Measurements from ENCODE around the gene FDX2. TPM values are rescaled to one million over a fixed set of nuclear protein-coding genes. Genes with fewer than 3 reads are reported as not detected.

FDX2 gene
- total and polyA plus RNA-seq, 2 of the 13 experiments (the other 11 are each of a cell fraction or from before 2014, with no cell fraction given), result 21.0 to 24.7 TPM

DNA sequence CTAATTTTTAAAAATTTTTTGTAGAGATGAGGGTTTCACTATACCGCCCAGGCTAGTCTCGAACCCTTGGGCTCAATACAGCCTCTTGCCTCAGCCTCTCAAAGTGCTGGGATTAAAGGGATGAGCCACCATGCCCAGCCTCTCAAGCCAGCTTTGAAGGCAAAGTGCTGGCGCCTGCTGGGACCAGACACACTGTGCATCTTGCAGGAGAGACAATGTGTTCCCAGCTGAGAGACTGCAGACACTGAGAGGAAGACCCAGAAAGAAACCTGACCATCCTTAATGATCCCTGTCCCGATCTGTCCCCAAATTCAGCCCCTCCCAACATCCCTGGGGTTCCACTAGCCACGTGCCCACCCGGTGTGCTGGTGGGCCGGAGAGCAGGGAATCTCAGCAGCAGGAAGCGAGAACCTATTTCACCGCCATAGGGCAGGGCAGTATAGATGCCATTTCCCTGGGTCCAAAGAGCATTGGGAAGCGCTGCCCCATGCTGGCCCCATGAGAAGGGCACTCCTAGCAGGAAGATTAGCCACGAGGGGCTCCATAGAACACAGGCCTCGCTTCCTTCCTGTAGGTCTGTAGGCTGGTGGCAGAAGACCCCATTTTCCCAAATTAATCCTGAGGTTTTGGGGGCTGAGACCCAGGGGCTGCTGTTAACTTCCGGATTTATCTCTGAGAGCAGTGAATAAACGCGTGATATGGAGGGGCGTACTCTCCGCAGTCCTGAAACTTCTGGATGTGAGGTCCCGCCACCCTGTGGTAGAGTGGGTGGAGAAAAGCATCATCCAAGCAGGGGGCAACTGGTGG, 16.5 kb upstream of the FDX2 start (continued):
- TF ChIP-seq ZBTB1 (CRISPR knock-in tag; IDR thresholded peaks at IDR 0.05; ENCODE audit: borderline replicate concordance) (no peak), PCBP2 (optimal IDR thresholded peaks at IDR 0.05; ENCODE audit: low read depth, low read length, poor library complexity, severe bottlenecking) (no peak), MXD4 (CRISPR knock-in tag; IDR thresholded peaks at IDR 0.05) (peak; percentile 19; the same call in 1 of the 2 replicates), FOXJ3 (CRISPR knock-in tag; IDR thresholded peaks at IDR 0.05; ENCODE audit: borderline replicate concordance) (no peak), MIXL1 (CRISPR knock-in tag; IDR thresholded peaks at IDR 0.05) (no peak), MBNL3 (CRISPR knock-in tag; conservative IDR thresholded peaks at IDR 0.05) (no peak), EZH2 (conservative IDR thresholded peaks at IDR 0.05; ENCODE audit: low read depth, low read length) (no peak), KLF12 (CRISPR knock-in tag; IDR thresholded peaks at IDR 0.05; ENCODE audit: borderline replicate concordance) (no peak), SNRNP70 (IDR thresholded peaks at IDR 0.05; ENCODE audit: low read depth, low read length) (no peak), ZNF597 (CRISPR knock-in tag; IDR thresholded peaks at IDR 0.05) (no peak), GTF2F1 (IDR thresholded peaks at IDR 0.05; ENCODE audit: low read length) (no peak), ZNF235 (CRISPR knock-in tag; IDR thresholded peaks at IDR 0.05; ENCODE audit: borderline replicate concordance) (no peak), ZBTB4 (CRISPR knock-in tag; IDR thresholded peaks at IDR 0.05; ENCODE audit: borderline replicate concordance) (no peak), STAT6 (CRISPR knock-in tag; IDR thresholded peaks at IDR 0.05; ENCODE audit: borderline replicate concordance) (no peak), TBP (CRISPR knock-in tag; IDR thresholded peaks at IDR 0.05) (no peak), GPN1 (CRISPR knock-in tag; IDR thresholded peaks at IDR 0.05; ENCODE audit: borderline replicate concordance) (no peak), ZNF570 (CRISPR knock-in tag; IDR thresholded peaks at IDR 0.05; ENCODE audit: borderline replicate concordance) (no peak), ZNF33A (CRISPR knock-in tag; IDR thresholded peaks at IDR 0.05; ENCODE audit: borderline replicate concordance) (no peak)
- TF ChIP-seq, protein P1, sequence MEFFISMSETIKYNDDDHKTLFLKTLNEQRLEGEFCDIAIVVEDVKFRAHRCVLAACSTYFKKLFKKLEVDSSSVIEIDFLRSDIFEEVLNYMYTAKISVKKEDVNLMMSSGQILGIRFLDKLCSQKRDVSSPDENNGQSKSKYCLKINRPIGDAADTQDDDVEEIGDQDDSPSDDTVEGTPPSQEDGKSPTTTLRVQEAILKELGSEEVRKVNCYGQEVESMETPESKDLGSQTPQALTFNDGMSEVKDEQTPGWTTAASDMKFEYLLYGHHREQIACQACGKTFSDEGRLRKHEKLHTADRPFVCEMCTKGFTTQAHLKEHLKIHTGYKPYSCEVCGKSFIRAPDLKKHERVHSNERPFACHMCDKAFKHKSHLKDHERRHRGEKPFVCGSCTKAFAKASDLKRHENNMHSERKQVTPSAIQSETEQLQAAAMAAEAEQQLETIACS (CRISPR knock-in tag; IDR thresholded peaks at IDR 0.05), result no peak
- TF ChIP-seq, protein P2, sequence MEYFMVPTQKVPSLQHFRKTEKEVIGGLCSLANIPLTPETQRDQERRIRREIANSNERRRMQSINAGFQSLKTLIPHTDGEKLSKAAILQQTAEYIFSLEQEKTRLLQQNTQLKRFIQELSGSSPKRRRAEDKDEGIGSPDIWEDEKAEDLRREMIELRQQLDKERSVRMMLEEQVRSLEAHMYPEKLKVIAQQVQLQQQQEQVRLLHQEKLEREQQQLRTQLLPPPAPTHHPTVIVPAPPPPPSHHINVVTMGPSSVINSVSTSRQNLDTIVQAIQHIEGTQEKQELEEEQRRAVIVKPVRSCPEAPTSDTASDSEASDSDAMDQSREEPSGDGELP (IDR thresholded peaks at IDR 0.05; ENCODE audit: borderline replicate concordance, low read depth), result peak; percentile 40; the same call in 1 of the 2 replicates
